HL-60/S4 treated with retinoic acid at 250 ng/mL for 4 days and 3 days (cell line): Measurements from ENCODE around the gene SCUBE2.

Experiments
- in situ Hi-C: fragments of 300-500 bp; cut with MboI; formaldehyde crosslinking; loops from 2 replicates; pipeline ENCODE4 v1.7.0; 2022; ENCODE audit warnings: low sequenced_read_pairs

Gene SCUBE2

GRCh38 chr11:8971196-8971923 lies 120.0 kb downstream of the SCUBE2 start:
- in situ Hi-C loops = no loop called here
